ENCODE results near the gene RSRP1.

Gene RSRP1

DNA sequence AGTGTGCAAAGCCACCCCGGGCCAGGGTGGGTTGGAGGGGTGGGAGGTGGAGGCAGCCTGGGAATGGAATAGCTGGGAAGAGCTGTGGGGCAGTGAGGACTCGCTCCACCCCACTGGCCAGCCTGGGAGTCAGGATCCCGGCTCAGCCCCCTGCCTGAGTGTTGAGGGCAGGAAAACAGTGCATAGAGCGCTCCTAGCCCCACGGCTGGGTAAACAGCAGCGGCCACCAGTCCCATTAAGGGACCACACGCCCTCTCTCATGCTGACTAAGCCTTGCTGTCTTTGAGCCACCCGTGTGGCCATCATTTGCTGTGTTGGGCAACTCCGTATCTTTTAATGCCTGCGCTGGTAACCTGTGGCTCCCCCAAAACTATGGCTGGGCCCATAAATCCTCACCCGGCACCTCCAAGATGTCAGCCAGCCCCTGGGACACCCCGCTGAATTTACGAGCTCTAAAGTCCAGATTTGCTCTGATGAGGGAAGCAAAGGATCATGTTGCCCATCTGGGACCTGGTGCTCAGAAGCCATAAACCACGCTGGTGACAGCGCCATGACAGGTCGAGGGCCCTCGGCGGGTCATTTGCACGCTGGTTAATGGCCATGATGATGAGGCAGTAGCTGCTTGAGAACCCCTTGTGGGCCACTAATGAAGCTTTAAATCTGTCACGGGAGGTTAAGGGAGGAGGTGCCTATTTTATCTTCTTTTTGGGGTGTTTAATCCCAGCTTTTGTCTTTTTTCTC is 49.8 kb downstream of the RSRP1 start:
- Histone ChIP-seq H3K9me3 (ENCODE audit: control insufficient read depth, insufficient read depth, low read length) (no peaks in the 10 kb centered on the region), H3K36me3 (ENCODE audit: insufficient read depth, low read length) (no peaks in the 10 kb centered on the region), H3K9ac (ENCODE audit: low read depth, low read length) (no peak overlapping the region), H3K4me1 (ENCODE audit: insufficient read depth, low read length) (peaks cover 11% of the 10 kb centered on the region; the same call in 1 of the 2 replicates)

DNA sequence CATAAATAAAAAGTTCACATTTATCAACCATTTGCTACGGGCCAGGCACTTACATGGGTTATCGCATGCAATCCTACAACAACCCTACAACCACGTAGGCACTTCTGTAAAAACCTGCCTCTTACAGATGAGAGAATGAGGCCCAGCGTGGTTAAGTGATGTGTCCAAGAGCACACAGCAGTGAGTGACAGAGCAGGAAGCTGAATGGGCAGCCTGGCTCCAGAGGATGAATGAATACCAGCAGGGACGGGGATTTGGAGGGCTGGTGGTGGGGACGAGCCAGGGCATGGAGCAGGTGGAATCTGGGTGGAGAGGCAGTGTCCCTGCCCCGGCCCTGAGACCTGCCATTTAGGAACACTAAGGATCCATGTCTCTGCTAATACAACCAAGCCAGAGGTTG is 50.4 kb downstream of the RSRP1 start:
- Histone ChIP-seq H3K9ac (ENCODE audit: low read depth, low read length) (no peak overlapping the region), H3K4me1 (ENCODE audit: insufficient read depth, low read length) (peaks cover 11% of the 10 kb centered on the region; the same call in 1 of the 2 replicates), H3K36me3 (ENCODE audit: insufficient read depth, low read length) (no peaks in the 10 kb centered on the region), H3K9me3 (ENCODE audit: control insufficient read depth, insufficient read depth, low read length) (no peaks in the 10 kb centered on the region)

DNA sequence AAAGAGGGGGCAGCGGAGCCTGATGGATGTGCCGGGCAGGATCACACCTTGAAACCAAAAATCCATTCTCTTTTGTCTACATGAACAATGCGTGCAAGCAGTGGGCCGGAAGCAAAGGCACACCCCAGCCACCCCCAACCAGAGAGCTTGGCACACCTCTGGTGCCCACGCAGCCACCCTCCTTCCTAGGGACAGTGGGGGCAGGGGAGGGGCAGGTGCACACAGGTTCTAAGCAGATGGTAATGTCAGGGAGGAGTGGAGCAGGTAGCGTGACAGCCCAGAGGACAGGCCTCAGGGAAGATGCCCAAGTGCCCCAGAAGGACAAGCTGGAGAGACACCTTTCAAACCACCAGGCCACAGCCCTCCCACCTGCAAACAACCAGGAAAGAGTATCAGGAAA is 51.4 kb downstream of the RSRP1 start:
- H3K36me3 ChIP-seq (ENCODE audit: insufficient read depth, low read length) = no peaks in the 10 kb centered on the region
- H3K9ac ChIP-seq (ENCODE audit: low read depth, low read length) = no peak overlapping the region
- no peaks in the 10 kb centered on the region for H3K9me3 ChIP-seq (ENCODE audit: control insufficient read depth, insufficient read depth, low read length)
- H3K4me1 ChIP-seq (ENCODE audit: insufficient read depth, low read length) = peaks cover 11% of the 10 kb centered on the region; the same call in 1 of the 2 replicates

DNA sequence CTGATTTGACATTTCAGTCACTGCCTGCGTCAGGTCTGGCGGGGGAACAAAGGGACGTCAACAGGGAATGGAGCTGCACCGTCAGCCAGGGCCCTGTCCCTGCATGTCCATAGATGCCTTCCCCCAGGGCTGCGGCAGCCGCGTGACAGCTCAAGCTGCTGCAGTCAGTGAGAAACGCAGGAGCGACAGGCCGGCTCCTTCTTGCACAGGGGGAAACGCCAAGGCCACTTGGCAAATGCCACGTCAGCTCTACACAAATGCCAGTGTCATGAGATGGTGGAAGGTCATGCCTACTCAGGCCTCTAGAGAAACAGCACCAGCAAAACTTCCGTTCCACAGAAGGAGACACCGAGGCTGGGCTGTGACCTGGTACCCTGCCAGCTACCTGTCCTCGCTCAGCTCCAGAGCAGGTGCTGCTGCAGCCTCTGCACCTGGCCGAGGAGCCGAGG is 52.7 kb downstream of the RSRP1 start:
- H3K9me3 ChIP-seq (ENCODE audit: control insufficient read depth, insufficient read depth, low read length) = no peaks in the 10 kb centered on the region
- peaks cover 11% of the 10 kb centered on the region; the same call in 1 of the 2 replicates for H3K4me1 ChIP-seq (ENCODE audit: insufficient read depth, low read length)
- H3K9ac ChIP-seq (ENCODE audit: low read depth, low read length) = no peak overlapping the region
- no peaks in the 10 kb centered on the region for H3K36me3 ChIP-seq (ENCODE audit: insufficient read depth, low read length)

DNA sequence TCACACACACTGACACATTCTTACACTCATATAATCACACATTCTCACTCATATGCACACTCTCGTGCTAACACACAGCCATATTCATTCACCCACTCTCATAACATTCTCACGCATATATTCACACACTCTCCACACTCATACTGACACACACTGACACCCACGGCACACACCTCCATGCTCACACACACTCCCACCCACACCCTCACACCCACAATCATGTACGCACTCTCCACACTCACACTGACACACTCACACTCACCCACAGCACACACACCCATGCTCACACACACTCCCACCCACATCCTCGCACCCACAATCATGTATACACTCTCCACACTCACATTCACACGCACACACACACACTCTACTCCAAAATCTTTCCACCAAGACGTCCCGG is 53.2 kb downstream of the RSRP1 start:
- peaks cover 7% of the 10 kb centered on the region; the same call in 1 of the 2 replicates for H3K4me1 ChIP-seq (ENCODE audit: insufficient read depth, low read length)
- H3K9ac ChIP-seq (ENCODE audit: low read depth, low read length) = no peak overlapping the region
- no peaks in the 10 kb centered on the region for H3K9me3 ChIP-seq (ENCODE audit: control insufficient read depth, insufficient read depth, low read length)
- no peaks in the 10 kb centered on the region for H3K36me3 ChIP-seq (ENCODE audit: insufficient read depth, low read length)

DNA sequence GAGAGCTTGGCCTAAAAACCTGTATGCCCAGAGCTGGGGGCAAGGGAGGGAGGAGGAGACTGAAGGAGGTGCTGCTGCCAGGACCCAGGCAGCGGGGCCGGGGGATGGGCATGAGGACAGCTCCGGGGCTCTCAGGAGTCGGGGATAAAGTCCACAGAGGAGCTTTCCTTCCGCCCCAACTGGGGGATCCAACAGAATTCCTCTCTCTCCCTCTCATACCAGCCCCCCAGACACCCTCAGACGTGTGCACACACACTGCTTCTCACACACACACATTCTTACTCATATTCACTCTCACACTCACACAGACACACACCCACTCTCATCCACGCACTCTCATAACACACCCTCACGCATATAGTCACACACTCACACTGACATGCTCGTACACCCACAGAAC is 54.0 kb downstream of the RSRP1 start:
- Histone ChIP-seq H3K9me3 (ENCODE audit: control insufficient read depth, insufficient read depth, low read length) (no peaks in the 10 kb centered on the region), H3K4me1 (ENCODE audit: insufficient read depth, low read length) (peaks cover 7% of the 10 kb centered on the region; the same call in 1 of the 2 replicates)

More for the DNA sequence above, 54.0 kb downstream of the RSRP1 start:
- Histone ChIP-seq H3K9ac (ENCODE audit: low read depth, low read length) (no peak overlapping the region), H3K36me3 (ENCODE audit: insufficient read depth, low read length) (no peaks in the 10 kb centered on the region)

All from ES-I3 (cell line).